Measurements from ENCODE around the gene GDF3.
"Not testable (repeated sequence)": the region's sequence is repeated elsewhere in the genome, so short reads cannot be mapped to it uniquely, and the experiment has no call there.

GDF3 gene

DNA sequence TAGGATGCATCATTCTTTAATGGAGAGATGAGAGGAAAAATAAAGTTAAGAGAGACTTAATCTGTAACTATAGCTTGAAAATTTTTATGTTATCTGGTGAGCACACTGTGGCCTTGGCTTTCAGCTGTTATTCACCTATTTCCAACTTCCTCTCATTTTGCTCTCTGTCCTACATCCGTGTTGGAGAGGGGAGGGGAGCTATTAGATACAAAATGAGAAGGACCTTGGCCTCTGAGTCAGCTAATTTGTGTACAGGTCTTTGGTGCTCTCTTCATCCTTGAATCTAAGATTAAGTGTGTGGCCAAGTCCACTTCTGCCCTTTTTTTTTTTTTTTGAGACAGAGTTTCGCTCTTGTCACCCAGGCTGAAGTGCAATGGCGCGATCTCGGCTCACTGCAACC, 29.0 kb downstream of the GDF3 start:
- no peak for DNase-seq

DNA sequence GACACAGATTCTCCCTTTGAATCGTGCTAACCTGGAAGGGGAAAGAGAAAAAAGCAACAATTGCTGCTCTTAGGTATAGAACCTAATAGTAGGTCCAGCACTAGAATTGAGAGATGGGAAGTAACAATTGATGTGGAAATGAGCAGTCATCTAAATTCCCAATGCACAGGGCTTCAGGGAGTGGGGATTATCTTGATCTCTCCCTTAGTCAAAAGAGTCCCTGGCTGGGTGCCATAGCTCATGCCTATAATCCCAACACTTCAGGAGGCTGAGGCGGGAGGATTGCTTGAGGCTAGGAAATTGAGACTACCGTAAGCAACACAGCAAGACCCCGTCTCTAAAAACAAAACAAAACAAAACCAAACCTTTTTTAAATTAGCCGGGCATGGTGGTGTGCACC, 33.8 kb downstream of the GDF3 start:
- no peak for DNase-seq

DNA sequence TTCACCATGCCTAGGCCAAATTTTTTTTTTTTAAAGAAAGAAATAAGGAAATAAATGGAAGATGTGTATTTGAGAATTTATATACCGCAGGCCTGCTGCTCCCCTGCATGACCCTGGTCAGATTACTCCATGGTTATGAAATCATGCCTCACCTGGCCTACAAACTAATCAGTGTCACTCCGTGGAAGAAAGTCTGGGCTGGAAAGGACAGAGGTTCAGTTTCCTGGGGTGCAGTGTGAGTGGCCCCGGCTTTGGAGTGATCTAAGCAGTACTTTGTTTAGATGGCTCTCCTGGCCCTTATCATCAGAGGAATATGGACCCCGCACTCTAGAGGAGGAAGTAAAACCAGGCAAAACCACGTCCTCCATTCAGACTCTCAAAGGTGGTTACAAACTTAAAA, 39.5 kb downstream of the GDF3 start:
- DNase-seq, result no peak

DNA sequence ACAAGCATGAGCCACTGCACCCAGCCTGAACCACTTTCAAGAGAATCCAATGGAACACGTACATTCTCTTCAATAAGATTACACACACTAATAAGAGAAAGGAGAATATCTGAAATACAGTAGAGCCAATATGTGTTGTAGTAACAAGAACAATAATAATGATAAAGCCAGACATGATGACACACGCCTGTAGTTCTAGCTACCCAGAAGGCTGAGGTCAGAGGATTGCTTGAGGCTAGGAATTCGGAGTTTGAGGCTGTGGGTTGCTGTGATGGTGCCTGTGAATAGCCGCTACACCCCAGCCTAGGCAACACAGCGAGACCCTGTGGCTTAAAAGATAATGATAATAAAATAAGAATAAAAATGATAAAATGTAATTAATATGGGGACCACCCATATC, 45.5 kb downstream of the GDF3 start:
- no peak for DNase-seq

DNA sequence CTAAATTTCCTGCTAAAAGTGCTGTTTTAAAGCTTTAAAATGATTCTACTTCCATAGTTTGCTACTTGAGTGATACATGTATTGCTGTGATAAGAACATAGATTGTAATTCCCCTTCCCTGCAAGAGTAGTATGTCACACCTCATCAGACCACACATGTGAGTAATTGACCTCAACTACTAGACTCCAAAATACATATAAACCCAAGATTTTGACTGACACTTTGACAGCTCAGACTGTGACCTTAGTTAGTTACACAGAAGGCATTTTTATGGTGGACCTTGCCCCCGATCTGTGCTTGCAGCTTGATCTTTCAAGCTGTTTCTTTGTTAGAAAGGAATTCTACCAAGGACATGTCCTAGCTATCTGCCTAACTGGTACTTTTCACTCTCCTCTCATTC, 48.5 kb downstream of the GDF3 start:
- no peak for DNase-seq

DNA sequence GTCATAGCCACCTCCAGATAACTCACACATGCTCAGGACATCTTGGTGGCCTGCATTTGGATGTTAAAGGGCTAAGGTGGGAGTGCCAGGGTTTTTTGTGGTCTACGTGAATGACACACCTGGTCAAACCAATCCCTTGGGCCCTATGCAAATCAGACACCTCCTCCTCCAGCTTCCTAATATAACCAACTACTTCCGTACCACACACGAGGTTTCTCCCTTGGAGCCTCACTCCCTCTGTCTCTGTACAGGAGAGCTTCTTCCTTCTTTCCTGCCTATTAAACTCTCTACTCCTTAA, 49.4 kb downstream of the GDF3 start:
- DNase-seq, result no peak

DNA sequence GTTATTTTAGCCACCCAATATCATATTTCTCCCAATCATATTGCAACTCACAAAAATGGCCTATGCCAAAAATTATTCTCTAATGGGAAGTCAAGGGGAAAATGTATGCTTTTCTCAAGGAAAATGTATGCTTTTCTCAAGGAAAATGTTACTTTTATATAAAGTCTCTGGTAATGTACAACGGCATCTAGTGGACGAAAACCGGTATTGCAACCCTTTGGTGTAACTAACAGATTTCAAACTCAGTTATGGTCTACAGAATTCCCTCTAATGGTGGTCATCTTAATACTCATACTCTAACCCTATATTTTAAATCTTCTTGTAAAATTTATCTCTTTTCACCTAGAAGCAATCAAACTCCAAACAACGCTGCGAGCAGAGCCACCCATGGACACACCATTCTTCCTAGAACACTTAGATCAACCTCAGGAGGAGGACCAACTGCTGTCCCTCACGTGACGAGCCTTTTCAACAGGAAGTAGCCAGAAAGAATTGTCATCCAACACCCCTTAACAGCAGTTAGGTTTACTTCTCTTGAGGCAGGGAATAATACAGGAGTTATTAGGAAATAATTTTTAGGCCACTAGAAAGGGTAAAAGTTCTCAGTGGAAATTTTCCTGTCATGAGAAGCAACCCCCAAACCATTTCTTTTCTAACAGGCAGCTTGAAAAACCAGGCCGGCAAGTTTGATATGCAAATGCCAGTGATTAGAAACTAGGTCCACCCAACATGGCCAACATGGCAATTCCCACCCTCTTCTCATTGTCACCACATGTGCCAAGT, 50.0 kb downstream of the GDF3 start:
- no peak for DNase-seq

DNA sequence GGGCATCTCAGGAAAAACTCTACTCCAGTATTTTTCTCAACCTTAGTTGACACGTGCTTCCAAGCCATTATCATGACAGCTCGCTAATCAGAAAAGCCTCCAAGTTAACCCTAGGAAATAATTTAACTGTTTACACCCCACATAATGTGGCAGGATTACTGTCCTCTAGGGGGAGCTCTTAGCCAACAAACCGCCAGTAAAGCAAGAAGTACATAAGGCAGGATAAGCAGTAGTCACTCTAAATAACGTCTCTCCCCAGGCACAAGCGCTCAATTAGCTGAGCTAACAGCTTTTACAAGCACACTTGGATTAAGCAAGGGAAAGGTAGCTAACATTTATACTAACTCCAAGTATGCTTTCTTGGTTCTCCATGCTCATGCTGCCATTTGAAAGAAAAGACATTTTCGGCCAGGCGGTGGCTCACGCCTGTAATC, 52.7 kb downstream of the GDF3 start:
- DNase-seq, result no peak

DNA sequence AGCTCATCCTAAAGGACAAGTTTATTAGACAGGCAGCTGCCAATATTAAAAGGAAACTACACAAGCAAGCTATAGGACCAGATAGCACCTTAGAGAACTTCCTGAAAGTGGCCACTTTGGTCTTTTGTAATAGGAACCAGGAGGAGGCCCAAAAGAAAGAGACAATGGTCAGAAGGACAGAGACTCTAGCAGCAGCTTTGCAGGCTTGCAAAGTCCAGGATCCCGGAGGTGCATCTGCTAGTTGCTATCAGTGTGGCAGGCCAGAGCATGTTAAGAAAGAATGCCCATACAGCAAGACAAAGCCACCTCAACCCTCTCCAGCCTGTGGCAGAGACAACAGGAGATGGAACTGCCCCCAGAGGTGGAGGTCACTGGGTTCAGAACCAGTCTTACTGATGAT, 53.3 kb downstream of the GDF3 start:
- DNase-seq, result no peak

DNA sequence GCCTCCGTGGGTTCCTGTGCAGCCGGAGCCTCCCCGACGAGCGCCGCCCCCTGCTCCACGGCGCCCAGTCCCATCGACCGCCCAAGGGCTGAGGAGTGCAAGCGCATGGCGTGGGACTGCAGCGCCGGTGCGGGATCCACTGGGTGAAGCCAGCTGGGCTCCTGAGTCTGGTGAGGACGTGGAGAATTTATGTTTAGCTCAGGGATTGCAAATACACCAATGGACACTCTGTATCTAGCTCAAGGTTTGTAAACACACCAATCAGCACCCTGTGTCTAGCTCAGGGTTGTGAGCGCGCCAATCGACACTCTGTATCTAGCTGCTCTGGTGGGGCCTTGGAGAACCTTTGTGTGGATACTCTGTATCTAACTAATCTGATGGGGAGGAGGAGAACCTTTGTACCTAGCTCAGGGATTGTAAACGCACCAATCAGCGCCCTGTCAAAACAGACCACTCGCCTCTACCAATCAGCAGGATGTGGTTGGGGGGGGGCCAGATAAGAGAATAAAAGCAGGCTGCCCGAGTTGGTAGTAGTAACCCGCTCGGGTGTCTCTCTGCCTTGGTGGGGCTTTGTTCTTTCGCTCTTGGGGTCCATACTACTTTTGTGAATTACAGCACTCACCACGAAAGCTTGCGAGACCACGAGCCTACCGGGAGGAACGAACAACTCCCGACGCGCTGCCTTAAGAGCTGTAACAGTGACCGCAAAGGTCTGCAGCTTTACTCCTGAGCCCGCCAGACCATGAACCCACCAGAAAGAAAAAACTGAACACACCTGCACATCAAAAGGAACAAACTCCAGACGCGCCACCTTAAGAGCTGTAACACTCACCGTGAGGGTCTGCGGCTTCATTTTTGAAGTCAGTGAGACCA, 55.2 kb downstream of the GDF3 start:
- DNase-seq, result not testable (repeated sequence)
